ENCODE results near the gene TNIK. TPM values are rescaled to one million over a fixed set of nuclear protein-coding genes. Genes with fewer than 3 reads are reported as not detected.

TNIK gene
- total and polyA plus RNA-seq, 10 donors = 0.85 to 34.5 (median 14.1) TPM

- no peaks in the 10 kb centered on the region for H3K36me3 ChIP-seq
- H3K27me3 ChIP-seq (replicated peaks in 1 of 7) = no peaks in the 10 kb centered on the region
- DNase-seq = no peak
- intact Hi-C loops (cut with DNase I; ENCODE audit: low total_unique reads) = no loop called here
- WGBS, 5 donors = 46 to 82% (median 68%) methylated on average over 3 of the region's 3 CpGs
- H3K27ac ChIP-seq = peak overlapping the region in 4 of 8 donors; percentile 4 to 32 (median 26)
- TF ChIP-seq, protein P1, sequence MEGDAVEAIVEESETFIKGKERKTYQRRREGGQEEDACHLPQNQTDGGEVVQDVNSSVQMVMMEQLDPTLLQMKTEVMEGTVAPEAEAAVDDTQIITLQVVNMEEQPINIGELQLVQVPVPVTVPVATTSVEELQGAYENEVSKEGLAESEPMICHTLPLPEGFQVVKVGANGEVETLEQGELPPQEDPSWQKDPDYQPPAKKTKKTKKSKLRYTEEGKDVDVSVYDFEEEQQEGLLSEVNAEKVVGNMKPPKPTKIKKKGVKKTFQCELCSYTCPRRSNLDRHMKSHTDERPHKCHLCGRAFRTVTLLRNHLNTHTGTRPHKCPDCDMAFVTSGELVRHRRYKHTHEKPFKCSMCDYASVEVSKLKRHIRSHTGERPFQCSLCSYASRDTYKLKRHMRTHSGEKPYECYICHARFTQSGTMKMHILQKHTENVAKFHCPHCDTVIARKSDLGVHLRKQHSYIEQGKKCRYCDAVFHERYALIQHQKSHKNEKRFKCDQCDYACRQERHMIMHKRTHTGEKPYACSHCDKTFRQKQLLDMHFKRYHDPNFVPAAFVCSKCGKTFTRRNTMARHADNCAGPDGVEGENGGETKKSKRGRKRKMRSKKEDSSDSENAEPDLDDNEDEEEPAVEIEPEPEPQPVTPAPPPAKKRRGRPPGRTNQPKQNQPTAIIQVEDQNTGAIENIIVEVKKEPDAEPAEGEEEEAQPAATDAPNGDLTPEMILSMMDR (IDR thresholded peaks at IDR 0.05 in 8 of 11, conservative IDR thresholded peaks at IDR 0.05 in 3 of 11) = no peak
- TF ChIP-seq POLR2AphosphoS5 (IDR thresholded peaks at IDR 0.05) (no peak), POLR2A (IDR thresholded peaks at IDR 0.05) (no peak)
- H3K4me1 ChIP-seq = peaks cover 0 to 5% (median 0%) of the 10 kb centered on the region in 6 donors
- no peak overlapping the region for H3K4me3 ChIP-seq
- no peaks in the 10 kb centered on the region for H3K9me3 ChIP-seq
Measured at GRCh38 chr3:171321559-171322360, 138.4 kb downstream of the TNIK start.

DNA sequence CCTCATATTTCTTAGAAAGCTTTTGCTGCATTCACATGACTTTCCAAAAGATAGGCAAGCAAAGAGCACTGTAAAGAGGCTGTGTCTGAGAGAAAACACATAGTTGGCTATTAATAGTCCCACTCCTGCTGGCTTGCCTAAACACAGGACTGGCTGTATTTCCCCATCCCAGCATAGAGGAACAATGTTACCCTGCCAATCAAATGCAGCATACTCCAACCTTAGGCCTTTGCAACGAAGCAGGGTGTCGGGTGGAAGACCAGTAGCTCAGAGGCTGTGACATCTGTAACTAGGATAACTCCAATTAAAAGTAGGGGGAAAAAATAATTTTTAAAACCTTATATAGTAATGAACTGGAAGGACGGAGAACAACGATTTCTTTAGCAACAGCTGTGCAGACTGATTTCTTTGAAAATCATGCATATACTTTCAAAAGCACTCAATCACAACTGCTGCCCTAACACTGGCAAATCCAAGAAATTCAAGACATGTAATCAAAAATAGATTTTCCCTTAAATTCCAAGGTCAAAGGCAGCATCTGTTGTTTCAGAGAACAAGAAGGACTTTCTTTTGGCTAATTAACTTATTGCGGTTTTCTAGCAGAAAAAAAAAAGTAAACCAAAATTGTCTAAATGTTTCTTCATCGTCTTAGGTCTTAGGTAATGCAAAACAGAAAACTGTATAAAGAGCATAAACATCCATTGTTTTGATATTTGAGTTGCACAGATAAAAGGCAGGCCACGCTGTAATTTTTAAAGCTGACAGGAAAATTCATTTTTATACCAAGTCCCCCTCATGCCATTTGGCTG, 139.3 kb downstream of the TNIK start:
- Histone ChIP-seq H3K27me3 (replicated peaks in 1 of 7) (no peaks in the 10 kb centered on the region), H3K27ac (peak overlapping the region in 4 of 8 donors; percentile 4 to 32 (median 26)), H3K4me3 (no peak overlapping the region), H3K36me3 (no peaks in the 10 kb centered on the region), H3K4me1 (peaks cover 0 to 5% (median 0%) of the 10 kb centered on the region in 6 donors), H3K9me3 (no peaks in the 10 kb centered on the region)
- peak in 1 of 3 donors; percentile 52 for TF ChIP-seq POLR2AphosphoS5 (IDR thresholded peaks at IDR 0.05)
- TF ChIP-seq POLR2A (IDR thresholded peaks at IDR 0.05) = no peak
- intact Hi-C loops (cut with DNase I; ENCODE audit: low total_unique reads) = no loop called here
- DNase-seq = no peak
- 71 to 83% (median 82%) methylated on average over 7 of the region's 7 CpGs for WGBS, 5 donors

- H3K27me3 ChIP-seq (replicated peaks in 1 of 7) = no peaks in the 10 kb centered on the region
- TF ChIP-seq, protein P1 (IDR thresholded peaks at IDR 0.05 in 8 of 11, conservative IDR thresholded peaks at IDR 0.05 in 3 of 11) = no peak
- no peak overlapping the region for H3K4me3 ChIP-seq
- no peak for DNase-seq
- H3K4me1 ChIP-seq = peaks cover 0 to 5% (median 0%) of the 10 kb centered on the region in 6 donors
- H3K27ac ChIP-seq = no peak overlapping the region
- no peaks in the 10 kb centered on the region for H3K36me3 ChIP-seq
- no peaks in the 10 kb centered on the region for H3K9me3 ChIP-seq
- intact Hi-C loops (cut with DNase I; ENCODE audit: low total_unique reads) = no loop called here
- WGBS, 5 donors = 89 to 92% (median 92%) methylated on average over 2 of the region's 2 CpGs
Measured at GRCh38 chr3:171317171-171317570, 143.0 kb downstream of the TNIK start.

GRCh38 chr3:171315919-171316318, 144.3 kb downstream of the TNIK start:
- peaks cover 0 to 6% (median 0%) of the 10 kb centered on the region in 6 donors for H3K4me1 ChIP-seq
- H3K4me3 ChIP-seq = no peak overlapping the region
- WGBS, 5 donors = 91 to 94% (median 94%) methylated on average over 4 of the region's 4 CpGs
- H3K27ac ChIP-seq = no peak overlapping the region
- DNase-seq = no peak
- H3K9me3 ChIP-seq = no peaks in the 10 kb centered on the region
- H3K27me3 ChIP-seq (replicated peaks in 1 of 7) = no peaks in the 10 kb centered on the region
- intact Hi-C loops (cut with DNase I; ENCODE audit: low total_unique reads) = no loop called here
- no peak for TF ChIP-seq POLR2AphosphoS5 (IDR thresholded peaks at IDR 0.05)
- TF ChIP-seq POLR2A (IDR thresholded peaks at IDR 0.05) = no peak
- TF ChIP-seq, protein P1 (IDR thresholded peaks at IDR 0.05 in 8 of 11, conservative IDR thresholded peaks at IDR 0.05 in 3 of 11) = no peak
- H3K36me3 ChIP-seq = no peaks in the 10 kb centered on the region
